Gastrocnemius medialis (tissue), 4 donors: ENCODE results near the gene XPO4.

Source experiments
- CTCF ChIP-seq, 5 experiments: fragments of 450-650 bp in 3 of 5; fragments of 200-600 bp in 2 of 5; sonication (generic) in 2 of 5; IDR thresholded peaks in 4 of 5; conservative IDR thresholded peaks in 1 of 5; 1 replicate in 4 of 5; 2 replicates in 1 of 5; pipeline ENCODE4 v1.5.1; 2016 to 2019; ENCODE audit warnings: antibody characterized with exemption in 5 of 5, mild to moderate bottlenecking in 3 of 5, moderate library complexity in 3 of 5
- POLR2A ChIP-seq, 2 donors: fragments of 450-650 bp; IDR thresholded peaks; one replicate each; pipeline ENCODE4 v1.6.1; 2017; ENCODE audit warnings: antibody characterized with exemption in 2 of 2, mild to moderate bottlenecking in 2 of 2, moderate library complexity in 2 of 2

DNA sequence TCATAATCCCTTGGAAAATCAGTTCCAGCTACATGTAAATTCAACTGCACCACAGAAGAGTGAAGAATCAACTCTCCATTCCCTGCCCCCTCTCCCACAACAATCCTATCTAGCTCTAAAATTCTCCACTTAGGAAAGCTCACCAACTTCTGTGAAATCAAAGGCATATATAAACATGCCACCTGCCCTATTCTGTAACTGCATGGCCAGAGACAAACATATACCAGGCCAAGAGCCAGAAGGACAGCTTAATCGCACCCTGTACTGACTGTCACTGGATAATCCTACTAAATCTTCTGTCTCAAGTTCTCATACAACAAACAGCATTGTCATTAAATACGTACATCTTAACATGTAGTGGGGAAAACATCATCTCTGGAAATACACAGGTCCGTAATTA lies 70.6 kb downstream of the XPO4 start:
- no peak for TF ChIP-seq POLR2A (IDR thresholded peaks at IDR 0.05)
- no peak for TF ChIP-seq CTCF (IDR thresholded peaks at IDR 0.05 in 4 of 5, conservative IDR thresholded peaks at IDR 0.05 in 1 of 5)
